AG09319 (cell line): ENCODE data around the gene IL1RAPL2.

Source experiments
- DNase-seq: peaks from one replicate; pipeline ENCODE4 v3.0.0-alpha.2; 2010; ENCODE audit warnings: low read depth; ENCODE audit errors: extremely low read depth
- CTCF ChIP-seq: IDR thresholded peaks from 2 replicates; pipeline ENCODE4 v1.5.1; 2011; ENCODE audit warnings: low read depth, mild to moderate bottlenecking, inconsistent platforms, low read length, moderate library complexity

The IL1RAPL2 gene

GRCh38 chrX:105609530-105609929 is 1043.5 kb downstream of the IL1RAPL2 start:
- no peak for TF ChIP-seq CTCF
- no peak for DNase-seq

GRCh38 chrX:105610411-105610810 is 1044.4 kb downstream of the IL1RAPL2 start:
- no peak for TF ChIP-seq CTCF
- DNase-seq, result no peak

GRCh38 chrX:105618393-105619101 is 1052.5 kb downstream of the IL1RAPL2 start:
- TF ChIP-seq CTCF, result no peak

GRCh38 chrX:105634180-105634579 is 1068.2 kb downstream of the IL1RAPL2 start:
- DNase-seq, result no peak
- TF ChIP-seq CTCF, result no peak

More at GRCh38 chrX:105618393-105619101, 1052.5 kb downstream of the IL1RAPL2 start:
- no peak for DNase-seq

GRCh38 chrX:105635794-105636193 is 1069.8 kb downstream of the IL1RAPL2 start:
- DNase-seq, result no peak
- no peak for TF ChIP-seq CTCF

- no peak for DNase-seq
- no peak for TF ChIP-seq CTCF
Observed at GRCh38 chrX:105636667-105637066, 1070.7 kb downstream of the IL1RAPL2 start.

- no peak for TF ChIP-seq CTCF
- no peak for DNase-seq
Observed at GRCh38 chrX:105645667-105646357, 1079.8 kb downstream of the IL1RAPL2 start.
